Endothelial cell of umbilical vein (primary cell): ENCODE data around the gene TUBB4B.

Experiments used
- EZH2 ChIP-seq: IDR thresholded peaks from 2 replicates; pipeline ENCODE4 v1.6.1; 2012; ENCODE audit warnings: borderline replicate concordance, low read depth, mild to moderate bottlenecking, moderate library complexity, low read length, inconsistent platforms; ENCODE audit not compliant: severe bottlenecking
- FOS ChIP-seq: IDR thresholded peaks from 2 replicates; pipeline ENCODE4 v1.6.1; 2011; ENCODE audit warnings: mild to moderate bottlenecking, low read length, moderate library complexity, borderline replicate concordance; ENCODE audit not compliant: insufficient read depth
- GATA2 ChIP-seq: IDR thresholded peaks from 2 replicates; pipeline ENCODE4 v1.7.0; 2011; ENCODE audit warnings: low read depth, mild to moderate bottlenecking, moderate library complexity, mixed read lengths, low read length; ENCODE audit not compliant: insufficient read length, insufficient read depth
- MYC ChIP-seq: IDR thresholded peaks from one replicate; pipeline ENCODE4 v1.6.1; 2011; ENCODE audit warnings: mild to moderate bottlenecking, low read depth, low read length
- POLR2A ChIP-seq: IDR thresholded peaks from 2 replicates; pipeline ENCODE4 v1.6.1; 2012; ENCODE audit warnings: low read depth, mild to moderate bottlenecking, control low read depth, low read length
- POLR2AphosphoS5 ChIP-seq: IDR thresholded peaks from 2 replicates; pipeline ENCODE4 v1.6.1; 2012; ENCODE audit warnings: low read depth, mild to moderate bottlenecking, control low read depth, low read length, moderate library complexity; ENCODE audit not compliant: insufficient read depth
- TF ChIP-seq, protein P1 (sequence below), 2 donors: IDR thresholded peaks; 1 replicate in 1 of 2; 2 replicates in 1 of 2; pipeline ENCODE4 v1.5.1; 2011; ENCODE audit warnings: low read length in 2 of 2, mild to moderate bottlenecking in 2 of 2, moderate library complexity in 2 of 2, control low read depth in 1 of 2, inconsistent platforms in 1 of 2, low read depth in 1 of 2; ENCODE audit not compliant: insufficient read depth in 1 of 2; ENCODE audit errors: extremely low read depth in 1 of 2
- TF ChIP-seq, protein P2 (sequence below): IDR thresholded peaks from 2 replicates; pipeline ENCODE4 v1.6.1; 2011; ENCODE audit not compliant: insufficient read depth, insufficient read length

DNA sequence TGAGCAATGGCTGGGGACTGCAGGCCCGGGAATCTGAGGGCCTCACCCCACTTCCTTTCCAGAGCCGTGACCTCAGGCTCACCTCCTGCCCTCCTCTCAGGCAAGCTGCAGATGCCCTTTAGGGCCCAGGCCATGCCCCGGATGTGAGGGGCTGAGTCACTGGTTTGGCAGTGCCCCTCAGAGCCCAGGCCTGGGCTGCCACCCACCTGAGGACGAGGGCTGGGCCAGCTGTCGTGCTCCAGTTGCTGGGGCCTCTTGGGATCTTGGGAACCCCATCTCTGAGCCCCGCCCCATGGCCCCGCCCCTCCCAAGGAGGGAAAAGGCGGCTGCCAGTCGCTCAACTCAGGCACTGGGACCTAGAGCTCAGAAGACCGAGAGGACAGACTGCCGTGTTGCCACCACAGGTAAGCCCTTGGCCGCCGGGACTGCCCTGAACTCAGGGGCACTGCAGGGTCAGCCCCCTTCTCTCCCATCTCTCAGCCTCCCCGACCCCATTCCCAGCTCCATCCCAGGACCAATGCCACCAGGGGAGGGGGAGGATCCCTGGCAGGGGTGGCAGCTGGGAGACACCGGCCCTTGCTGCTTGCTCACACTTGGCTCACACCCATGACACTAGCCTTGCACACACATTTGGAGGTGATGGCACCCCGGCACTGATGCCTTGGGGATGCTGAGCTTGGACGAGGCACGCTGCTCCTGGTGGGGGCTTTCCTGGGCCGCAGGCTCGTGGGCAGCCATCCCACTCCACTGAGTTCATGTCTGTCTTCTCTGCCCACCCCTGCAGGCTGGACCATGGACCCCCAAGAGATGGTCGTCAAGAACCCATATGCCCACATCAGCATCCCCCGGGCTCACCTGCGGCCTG lies 16.0 kb upstream of the TUBB4B start, which contains the start of gene CYSRT1:
- TF ChIP-seq, protein P1, sequence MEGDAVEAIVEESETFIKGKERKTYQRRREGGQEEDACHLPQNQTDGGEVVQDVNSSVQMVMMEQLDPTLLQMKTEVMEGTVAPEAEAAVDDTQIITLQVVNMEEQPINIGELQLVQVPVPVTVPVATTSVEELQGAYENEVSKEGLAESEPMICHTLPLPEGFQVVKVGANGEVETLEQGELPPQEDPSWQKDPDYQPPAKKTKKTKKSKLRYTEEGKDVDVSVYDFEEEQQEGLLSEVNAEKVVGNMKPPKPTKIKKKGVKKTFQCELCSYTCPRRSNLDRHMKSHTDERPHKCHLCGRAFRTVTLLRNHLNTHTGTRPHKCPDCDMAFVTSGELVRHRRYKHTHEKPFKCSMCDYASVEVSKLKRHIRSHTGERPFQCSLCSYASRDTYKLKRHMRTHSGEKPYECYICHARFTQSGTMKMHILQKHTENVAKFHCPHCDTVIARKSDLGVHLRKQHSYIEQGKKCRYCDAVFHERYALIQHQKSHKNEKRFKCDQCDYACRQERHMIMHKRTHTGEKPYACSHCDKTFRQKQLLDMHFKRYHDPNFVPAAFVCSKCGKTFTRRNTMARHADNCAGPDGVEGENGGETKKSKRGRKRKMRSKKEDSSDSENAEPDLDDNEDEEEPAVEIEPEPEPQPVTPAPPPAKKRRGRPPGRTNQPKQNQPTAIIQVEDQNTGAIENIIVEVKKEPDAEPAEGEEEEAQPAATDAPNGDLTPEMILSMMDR (IDR thresholded peaks at IDR 0.05; ENCODE audit: extremely low read depth in 1 of 2, insufficient read depth in 1 of 2, low read depth in 1 of 2, low read length in 2 of 2), result no peak
- no peak for TF ChIP-seq POLR2A
- no peak for TF ChIP-seq EZH2
- no peak for TF ChIP-seq POLR2AphosphoS5
- TF ChIP-seq, protein P2, sequence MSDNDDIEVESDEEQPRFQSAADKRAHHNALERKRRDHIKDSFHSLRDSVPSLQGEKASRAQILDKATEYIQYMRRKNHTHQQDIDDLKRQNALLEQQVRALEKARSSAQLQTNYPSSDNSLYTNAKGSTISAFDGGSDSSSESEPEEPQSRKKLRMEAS, result no peak
- TF ChIP-seq MYC, result no peak
- no peak for TF ChIP-seq GATA2
- TF ChIP-seq FOS, result no peak
